Nephron progenitor cell (in vitro differentiated cells): Measurements from ENCODE around the gene VWC2L.

Source experiments
- DNase-seq: peaks from one replicate; pipeline ENCODE4 v3.0.0; 2021
- H3K27ac Mint-ChIP-seq: 2 replicates; pipeline ENCODE4 v1.8.0; 2021; ENCODE audit warnings: mild to moderate bottlenecking, moderate library complexity, mixed read lengths
- H3K27me3 Mint-ChIP-seq: 2 replicates; pipeline ENCODE4 v1.8.0; 2021; ENCODE audit warnings: mild to moderate bottlenecking, low read depth, mixed read lengths; ENCODE audit not compliant: poor library complexity
- H3K36me3 Mint-ChIP-seq: 2 replicates; pipeline ENCODE4 v1.8.0; 2021; ENCODE audit warnings: low read depth, mixed read lengths
- H3K4me1 Mint-ChIP-seq: 2 replicates; pipeline ENCODE4 v1.8.0; 2021; ENCODE audit warnings: mixed read lengths
- H3K4me3 Mint-ChIP-seq: 2 replicates; pipeline ENCODE4 v1.8.0; 2021; ENCODE audit warnings: mild to moderate bottlenecking, moderate library complexity, mixed read lengths
- H3K9me3 Mint-ChIP-seq: 2 replicates; pipeline ENCODE4 v1.8.0; 2021; ENCODE audit warnings: mild to moderate bottlenecking, moderate library complexity, mixed read lengths
- TF ChIP-seq, protein P1 (sequence below): fragments of 200-600 bp; sonication (generic); IDR thresholded peaks from 2 replicates; pipeline ENCODE4 v1.5.0; 2021; ENCODE audit warnings: antibody characterized with exemption

The VWC2L gene

DNA sequence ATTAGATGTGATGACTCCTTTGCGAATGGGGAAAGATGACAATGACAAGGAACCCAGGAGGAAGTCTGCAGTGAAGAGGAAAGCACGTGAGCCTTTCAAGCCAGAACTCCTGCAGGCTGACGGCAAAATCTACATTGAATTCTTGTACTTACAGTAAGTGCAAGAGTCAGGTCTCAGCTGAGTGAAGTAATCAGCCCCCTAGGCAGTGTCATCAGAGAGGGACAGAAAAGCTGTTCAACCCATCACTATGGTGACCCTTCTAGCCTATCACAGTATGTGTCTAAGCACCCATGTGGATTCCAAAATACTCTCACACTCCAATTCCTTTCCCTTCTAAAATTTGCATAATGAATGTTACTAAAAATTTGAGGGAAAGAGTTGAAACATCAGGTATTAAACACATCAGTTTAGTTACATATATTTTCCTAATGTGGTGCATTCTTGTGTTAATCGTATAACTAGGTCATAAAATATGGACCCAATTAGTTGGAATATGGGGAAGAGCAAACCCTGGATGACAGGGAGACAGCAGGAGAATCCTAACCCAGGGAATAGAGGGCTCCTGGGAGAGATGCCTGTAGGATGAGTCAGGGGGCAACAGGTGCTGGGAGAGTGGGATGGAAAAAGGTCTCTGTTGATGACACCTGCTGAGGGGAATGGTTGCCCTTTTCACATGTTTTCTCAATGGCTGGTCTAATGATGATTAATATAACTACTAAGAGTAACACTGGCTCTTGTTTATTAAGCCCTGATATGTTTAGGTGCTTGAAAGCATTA lies 39.5 kb downstream of the VWC2L start:
- Mint-ChIP-seq H3K4me1 (no peaks in the 10 kb centered on the region), H3K9me3 (no peaks in the 10 kb centered on the region), H3K27me3 (no peaks in the 10 kb centered on the region), H3K36me3 (no peaks in the 10 kb centered on the region), H3K4me3 (no peak overlapping the region), H3K27ac (no peak overlapping the region)
- no peak for DNase-seq
- TF ChIP-seq, protein P1, sequence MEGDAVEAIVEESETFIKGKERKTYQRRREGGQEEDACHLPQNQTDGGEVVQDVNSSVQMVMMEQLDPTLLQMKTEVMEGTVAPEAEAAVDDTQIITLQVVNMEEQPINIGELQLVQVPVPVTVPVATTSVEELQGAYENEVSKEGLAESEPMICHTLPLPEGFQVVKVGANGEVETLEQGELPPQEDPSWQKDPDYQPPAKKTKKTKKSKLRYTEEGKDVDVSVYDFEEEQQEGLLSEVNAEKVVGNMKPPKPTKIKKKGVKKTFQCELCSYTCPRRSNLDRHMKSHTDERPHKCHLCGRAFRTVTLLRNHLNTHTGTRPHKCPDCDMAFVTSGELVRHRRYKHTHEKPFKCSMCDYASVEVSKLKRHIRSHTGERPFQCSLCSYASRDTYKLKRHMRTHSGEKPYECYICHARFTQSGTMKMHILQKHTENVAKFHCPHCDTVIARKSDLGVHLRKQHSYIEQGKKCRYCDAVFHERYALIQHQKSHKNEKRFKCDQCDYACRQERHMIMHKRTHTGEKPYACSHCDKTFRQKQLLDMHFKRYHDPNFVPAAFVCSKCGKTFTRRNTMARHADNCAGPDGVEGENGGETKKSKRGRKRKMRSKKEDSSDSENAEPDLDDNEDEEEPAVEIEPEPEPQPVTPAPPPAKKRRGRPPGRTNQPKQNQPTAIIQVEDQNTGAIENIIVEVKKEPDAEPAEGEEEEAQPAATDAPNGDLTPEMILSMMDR = no peak

DNA sequence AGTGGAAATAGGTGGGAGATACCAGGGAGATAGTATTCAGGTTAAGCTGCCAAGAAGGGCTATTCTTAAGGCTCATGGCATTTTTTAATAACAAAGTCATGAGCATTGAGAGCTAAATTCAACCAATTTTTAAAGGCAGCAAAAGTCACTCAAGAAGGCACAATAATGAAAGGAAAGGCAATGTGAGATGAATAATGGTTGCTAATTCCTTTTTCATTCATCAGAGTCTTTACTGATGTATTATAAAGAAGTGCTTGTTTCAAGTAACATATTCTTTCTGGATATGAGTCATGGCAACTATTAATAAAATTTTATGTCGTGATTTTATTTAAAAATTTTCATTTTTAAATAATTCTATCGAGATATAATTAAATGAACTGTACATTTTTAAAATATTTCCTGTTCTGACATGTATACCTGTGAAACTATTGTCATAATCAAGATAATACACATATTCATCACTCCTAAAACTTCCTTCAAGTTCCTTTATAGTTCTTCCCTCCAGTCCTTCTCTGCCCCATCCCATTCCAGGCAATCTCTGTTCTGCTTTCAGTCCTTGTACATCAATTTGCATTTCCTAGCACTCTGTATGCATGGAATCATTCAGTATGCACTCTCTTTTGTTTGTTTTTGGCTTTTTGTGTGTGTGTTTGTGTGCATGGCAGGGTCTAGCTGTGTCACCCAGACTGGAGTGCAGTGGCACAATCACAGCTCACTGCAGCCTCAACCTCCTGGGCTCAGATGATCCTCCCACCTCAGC lies 40.8 kb downstream of the VWC2L start:
- Mint-ChIP-seq H3K27ac (no peak overlapping the region), H3K9me3 (no peaks in the 10 kb centered on the region), H3K4me1 (no peaks in the 10 kb centered on the region), H3K27me3 (no peaks in the 10 kb centered on the region), H3K4me3 (no peak overlapping the region), H3K36me3 (no peaks in the 10 kb centered on the region)
- TF ChIP-seq, protein P1 = no peak
- no peak for DNase-seq

DNA sequence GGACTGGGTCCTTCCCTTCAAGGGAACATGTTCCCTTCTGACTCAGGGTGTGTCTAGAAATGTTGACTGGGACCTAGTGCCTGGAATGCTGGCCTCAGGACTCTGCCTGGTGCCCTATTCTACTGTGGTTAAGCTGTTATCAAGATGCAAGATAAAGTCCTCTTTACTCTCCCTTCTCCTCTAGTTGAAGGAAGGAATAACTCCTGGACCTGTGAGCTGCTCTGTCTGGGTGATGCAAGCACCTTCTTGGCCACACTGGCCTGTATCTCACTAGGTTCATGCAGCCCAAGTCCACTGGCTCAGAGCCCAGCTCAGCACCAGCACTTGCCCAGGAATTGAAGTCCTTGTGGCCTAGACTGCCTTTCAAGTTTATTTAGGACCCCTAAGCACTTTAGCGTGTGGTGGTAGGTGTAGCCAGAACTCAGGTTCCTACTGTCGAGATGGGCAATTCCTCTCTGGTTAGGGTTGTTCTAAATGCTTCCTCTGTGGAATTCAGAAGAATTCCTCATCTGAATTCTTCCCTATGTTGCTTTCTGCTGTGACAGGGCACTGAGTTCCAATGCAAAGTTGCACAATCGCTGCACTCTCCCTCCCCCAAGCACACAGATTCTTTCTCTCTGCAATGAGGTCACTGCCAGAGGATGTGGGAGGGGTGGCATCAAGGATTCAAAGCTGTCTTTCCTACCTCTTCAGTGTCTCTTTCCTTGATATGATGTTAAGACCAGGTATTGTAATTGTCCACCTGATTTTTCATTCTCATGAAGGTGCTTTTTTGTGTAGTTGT lies 54.7 kb downstream of the VWC2L start:
- Mint-ChIP-seq H3K27ac (no peak overlapping the region), H3K4me3 (no peak overlapping the region), H3K9me3 (peaks cover 13% of the 10 kb centered on the region), H3K36me3 (peaks cover 5% of the 10 kb centered on the region), H3K27me3 (peaks cover 4% of the 10 kb centered on the region), H3K4me1 (no peaks in the 10 kb centered on the region)
- DNase-seq = no peak
- TF ChIP-seq, protein P1 = no peak

DNA sequence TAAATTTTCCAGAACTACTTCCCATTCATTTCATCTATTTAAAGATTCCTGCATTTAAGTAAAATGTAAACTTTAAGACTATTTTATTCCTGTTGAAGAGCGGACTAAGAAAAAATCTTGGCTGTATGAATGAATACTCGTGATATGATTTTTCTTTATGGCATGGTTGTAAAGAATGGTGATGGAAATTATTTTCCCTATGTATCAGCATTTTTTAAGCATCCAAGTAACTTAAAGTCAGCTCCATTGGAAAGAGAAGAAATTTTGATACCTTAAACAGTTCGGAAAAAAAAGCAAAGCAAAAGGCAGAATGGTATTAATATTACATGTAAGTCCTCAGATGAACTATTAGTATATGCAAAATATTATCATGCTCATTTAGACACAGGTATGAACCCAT lies 58.9 kb downstream of the VWC2L start:
- DNase-seq = no peak
- no peak overlapping the region for H3K4me3 Mint-ChIP-seq
- H3K36me3 Mint-ChIP-seq = no peaks in the 10 kb centered on the region
- H3K27ac Mint-ChIP-seq = no peak overlapping the region
- H3K27me3 Mint-ChIP-seq = peaks cover 4% of the 10 kb centered on the region
- H3K9me3 Mint-ChIP-seq = peaks cover 2% of the 10 kb centered on the region
- TF ChIP-seq, protein P1 = no peak
- no peaks in the 10 kb centered on the region for H3K4me1 Mint-ChIP-seq

DNA sequence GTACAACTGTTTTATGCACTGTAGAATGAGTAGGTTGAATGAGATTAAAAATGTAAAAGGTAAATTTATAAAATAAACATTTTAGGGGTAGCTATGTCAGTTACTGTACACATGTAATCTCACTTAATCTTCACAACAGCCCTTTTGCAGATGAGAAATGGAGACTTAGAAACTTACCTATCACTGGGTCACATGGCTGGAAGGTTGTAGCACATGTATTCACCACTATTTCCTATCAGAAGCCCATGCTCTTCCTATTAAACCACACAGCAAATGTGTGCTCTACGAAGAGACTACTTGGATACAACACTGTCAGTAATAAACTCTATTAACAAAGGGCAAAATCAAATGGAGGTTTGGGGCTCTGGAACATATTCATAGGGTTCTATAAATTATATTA lies 60.5 kb downstream of the VWC2L start:
- no peaks in the 10 kb centered on the region for H3K9me3 Mint-ChIP-seq

More for the DNA sequence above, 60.5 kb downstream of the VWC2L start:
- no peaks in the 10 kb centered on the region for H3K4me1 Mint-ChIP-seq
- DNase-seq = no peak
- H3K27me3 Mint-ChIP-seq = peaks cover 4% of the 10 kb centered on the region
- TF ChIP-seq, protein P1 = no peak
- no peak overlapping the region for H3K4me3 Mint-ChIP-seq
- H3K36me3 Mint-ChIP-seq = no peaks in the 10 kb centered on the region
- H3K27ac Mint-ChIP-seq = no peak overlapping the region
